HepG2 (cell line): ENCODE results near the gene ZFR. TPM values are rescaled to one million over a fixed set of nuclear protein-coding genes. Genes with fewer than 3 reads are reported as not detected.

Experiments
- CEBPB ChIP-seq: IDR thresholded peaks from 2 replicates; pipeline ENCODE4 v1.6.1; 2011; ENCODE audit warnings: low read depth, low read length, improper control_type of control experiment, borderline replicate concordance
- CENPX ChIP-seq: sonication (generic); formaldehyde crosslinking; IDR thresholded peaks from 2 replicates; pipeline ENCODE4 v1.9.0; 2021; ENCODE audit warnings: mild to moderate bottlenecking, missing genetic modification reagents, moderate library complexity
- DNMT3B ChIP-seq: conservative IDR thresholded peaks from 2 replicates; pipeline ENCODE4 v1.6.1; 2016; ENCODE audit warnings: missing biosample characterization, control low read depth
- GATA4 ChIP-seq: sonication (generic); IDR thresholded peaks from 2 replicates; pipeline ENCODE4 v1.6.1; 2016; ENCODE audit warnings: antibody characterized with exemption, low read depth, borderline replicate concordance
- HDAC1 ChIP-seq: sonication (generic); formaldehyde crosslinking; IDR thresholded peaks from 2 replicates; pipeline ENCODE4 v1.5.1; 2020; ENCODE audit warnings: mild to moderate bottlenecking, missing genetic modification reagents
- HNRNPH1 ChIP-seq: fragments of 200-400 bp; formaldehyde crosslinking; optimal IDR thresholded peaks from 2 replicates; pipeline ENCODE3; 2017; ENCODE audit warnings: mild to moderate bottlenecking, low read depth, low read length
- HNRNPUL1 ChIP-seq: fragments of 200-400 bp; formaldehyde crosslinking; IDR thresholded peaks from 2 replicates; pipeline ENCODE4 v1.6.1; 2017; ENCODE audit warnings: low read depth, mild to moderate bottlenecking, low read length, moderate library complexity
- KLF13 ChIP-seq: sonication (generic); formaldehyde crosslinking; IDR thresholded peaks from 2 replicates; pipeline ENCODE4 v1.4.0; 2020; ENCODE audit warnings: mild to moderate bottlenecking, missing genetic modification reagents
- SMARCC2 ChIP-seq: fragments of 450-650 bp; IDR thresholded peaks from 2 replicates; pipeline ENCODE4 v1.6.1; 2017; ENCODE audit warnings: antibody characterized with exemption, mild to moderate bottlenecking
- YY1 ChIP-seq: IDR thresholded peaks from 2 replicates; pipeline ENCODE4 v1.6.1; 2011; ENCODE audit warnings: low read length, low read depth, moderate library complexity, mild to moderate bottlenecking; ENCODE audit not compliant: insufficient read depth, insufficient replicate concordance
- ZEB1 ChIP-seq: IDR thresholded peaks from 2 replicates; pipeline ENCODE4 v1.6.1; 2012; ENCODE audit warnings: mild to moderate bottlenecking, low read depth, inconsistent platforms; ENCODE audit not compliant: insufficient replicate concordance
- ZNF260 ChIP-seq: sonication (generic); formaldehyde crosslinking; IDR thresholded peaks from 2 replicates; pipeline ENCODE4 v1.4.0; 2020; ENCODE audit warnings: missing genetic modification reagents, low read depth, mild to moderate bottlenecking, borderline replicate concordance
- ZNF496 ChIP-seq: sonication (generic); formaldehyde crosslinking; IDR thresholded peaks from 2 replicates; pipeline ENCODE4 v1.8.1; 2023; ENCODE audit warnings: mild to moderate bottlenecking, moderate library complexity, missing genetic modification reagents; ENCODE audit not compliant: insufficient replicate concordance
- ZNF543 ChIP-seq: sonication (generic); formaldehyde crosslinking; IDR thresholded peaks from 2 replicates; pipeline ENCODE4 v1.4.0; 2020; ENCODE audit warnings: mild to moderate bottlenecking, missing genetic modification reagents
- ZNF670 ChIP-seq: sonication (generic); formaldehyde crosslinking; IDR thresholded peaks from 2 replicates; pipeline ENCODE4 v1.8.0; 2022; ENCODE audit warnings: mild to moderate bottlenecking, missing genetic modification reagents, borderline replicate concordance
- ZSCAN20 ChIP-seq: sonication (generic); formaldehyde crosslinking; IDR thresholded peaks from 2 replicates; pipeline ENCODE4 v1.4.0; 2020; ENCODE audit warnings: missing genetic modification reagents, mild to moderate bottlenecking, borderline replicate concordance
- ZSCAN31 ChIP-seq: sonication (generic); formaldehyde crosslinking; IDR thresholded peaks from 2 replicates; pipeline ENCODE4 v1.5.0; 2020; ENCODE audit warnings: low read depth, mild to moderate bottlenecking, missing genetic modification reagents
- ZSCAN9 ChIP-seq: IDR thresholded peaks from 2 replicates; pipeline ENCODE4 v1.6.1; 2016; ENCODE audit warnings: borderline replicate concordance
- polyA plus RNA-seq, 8 experiments: library from polyadenylated mRNA; depleted of rRNA in 3 of 8; stranded (reverse) in 7 of 8; unstranded in 1 of 8; fragments of >200 nt; fragmentation: Illumina TruSeq in 4 of 8; extraction: Trizol in 4 of 8; gene quantifications; 2 replicates each; pipeline versions ENCODE4 v1.2.1 to v1.2.3, GENCODE V29; 2011 to 2016; ENCODE audit warnings: low read depth in 4 of 8, missing spikeins in 1 of 8, mixed read lengths in 1 of 8; ENCODE audit not compliant: insufficient read depth in 1 of 8
- total RNA-seq, 5 experiments: library from RNA; depleted of rRNA; stranded (reverse); fragments of >200 nt; fragmentation: Illumina TruSeq; extraction: Trizol; gene quantifications; 2 replicates each; pipeline ENCODE4 v1.2.3, GENCODE V29; 2016; ENCODE audit warnings: low read depth in 1 of 5
- TF ChIP-seq, protein P1 (sequence below): sonication (generic); formaldehyde crosslinking; IDR thresholded peaks from 2 replicates; pipeline ENCODE4 v1.4.0; 2020; ENCODE audit warnings: missing genetic modification reagents
- TF ChIP-seq, protein P2 (sequence below): sonication (generic); formaldehyde crosslinking; IDR thresholded peaks from 2 replicates; pipeline ENCODE4 v1.4.0; 2020; ENCODE audit warnings: missing genetic modification reagents, mild to moderate bottlenecking, borderline replicate concordance
- TF ChIP-seq, protein P3 (sequence below): sonication (generic); formaldehyde crosslinking; IDR thresholded peaks from 2 replicates; pipeline ENCODE4 v1.9.0; 2021; ENCODE audit warnings: missing genetic modification reagents, borderline replicate concordance
- TF ChIP-seq, protein P4 (sequence below): sonication (generic); formaldehyde crosslinking; IDR thresholded peaks from 2 replicates; pipeline ENCODE4 v1.4.0; 2020; ENCODE audit warnings: low read depth, mild to moderate bottlenecking, missing genetic modification reagents

ZFR gene
- total and polyA plus RNA-seq, 2 of the 13 experiments (the other 11 are each of a cell fraction or from before 2014, with no cell fraction given): 89.0 to 92.8 TPM

DNA sequence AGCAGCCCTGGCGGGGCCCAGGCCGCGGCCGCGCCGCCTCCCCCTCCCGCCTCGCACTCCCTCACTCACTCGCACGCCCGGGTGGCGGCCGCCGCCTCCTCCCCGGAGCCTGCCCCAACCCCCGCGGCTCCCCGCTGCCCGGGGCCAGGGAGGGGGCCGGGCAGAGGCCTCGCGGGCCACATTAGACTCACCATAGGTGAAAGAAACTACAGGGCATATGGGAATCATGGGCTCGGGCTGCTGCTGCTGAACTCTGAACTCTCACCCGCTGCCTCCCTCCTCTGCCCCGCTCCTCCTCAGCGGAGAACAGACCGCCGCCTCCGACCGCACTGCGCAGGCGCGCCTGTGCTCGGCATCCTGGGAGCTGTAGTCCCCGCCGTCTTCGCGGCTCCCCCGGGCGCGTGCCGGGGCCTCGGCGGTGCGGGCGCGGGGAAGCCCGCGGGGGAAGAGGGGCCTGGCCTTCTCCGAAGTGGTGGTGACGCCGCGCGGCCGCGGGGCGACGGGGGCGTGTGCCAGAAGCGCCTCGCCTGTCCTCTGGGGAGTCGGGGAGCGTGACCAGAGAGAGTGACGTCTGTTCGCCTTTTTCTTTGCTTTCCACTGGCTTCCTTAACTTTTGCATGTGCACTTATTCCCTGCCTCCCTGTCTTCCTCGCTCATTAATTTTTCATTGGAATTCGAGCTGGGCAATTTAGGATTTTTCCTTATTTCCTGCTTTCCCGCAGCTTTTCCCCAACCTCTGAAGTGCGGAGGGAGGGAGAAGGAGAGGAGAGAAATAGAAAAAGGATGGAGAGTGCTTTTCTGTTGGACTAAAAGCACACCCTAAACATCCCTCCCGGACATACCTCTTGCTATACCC is at the start of gene ZFR (continued):
- TF ChIP-seq ZNF670 (CRISPR knock-in tag) (peak; percentile 71; the same call in 1 of the 2 replicates), YY1 (peak; percentile 58), CEBPB (no peak), ZNF543 (CRISPR knock-in tag) (0 out of 2 replicates have a peak, but pooled peaks have one; percentile 63), HDAC1 (CRISPR knock-in tag) (peak; percentile 62), HNRNPH1 (no peak), ZNF496 (no peak), HNRNPUL1 (no peak), ZSCAN9 (CRISPR knock-in tag) (peak; percentile 47; the same call in 1 of the 2 replicates), GATA4 (no peak), ZEB1 (no peak), ZNF260 (no peak), SMARCC2 (no peak), ZSCAN20 (no peak), ZSCAN31 (CRISPR knock-in tag) (no peak), DNMT3B (CRISPR knock-in tag) (no peak; the same call in 1 of the 2 replicates), KLF13 (CRISPR knock-in tag) (no peak), CENPX (CRISPR knock-in tag) (no peak)
- TF ChIP-seq, protein P1, sequence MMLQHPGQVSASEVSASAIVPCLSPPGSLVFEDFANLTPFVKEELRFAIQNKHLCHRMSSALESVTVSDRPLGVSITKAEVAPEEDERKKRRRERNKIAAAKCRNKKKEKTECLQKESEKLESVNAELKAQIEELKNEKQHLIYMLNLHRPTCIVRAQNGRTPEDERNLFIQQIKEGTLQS (CRISPR knock-in tag): 0 out of 2 replicates have a peak, but pooled peaks have one; percentile 11
- TF ChIP-seq, protein P2, sequence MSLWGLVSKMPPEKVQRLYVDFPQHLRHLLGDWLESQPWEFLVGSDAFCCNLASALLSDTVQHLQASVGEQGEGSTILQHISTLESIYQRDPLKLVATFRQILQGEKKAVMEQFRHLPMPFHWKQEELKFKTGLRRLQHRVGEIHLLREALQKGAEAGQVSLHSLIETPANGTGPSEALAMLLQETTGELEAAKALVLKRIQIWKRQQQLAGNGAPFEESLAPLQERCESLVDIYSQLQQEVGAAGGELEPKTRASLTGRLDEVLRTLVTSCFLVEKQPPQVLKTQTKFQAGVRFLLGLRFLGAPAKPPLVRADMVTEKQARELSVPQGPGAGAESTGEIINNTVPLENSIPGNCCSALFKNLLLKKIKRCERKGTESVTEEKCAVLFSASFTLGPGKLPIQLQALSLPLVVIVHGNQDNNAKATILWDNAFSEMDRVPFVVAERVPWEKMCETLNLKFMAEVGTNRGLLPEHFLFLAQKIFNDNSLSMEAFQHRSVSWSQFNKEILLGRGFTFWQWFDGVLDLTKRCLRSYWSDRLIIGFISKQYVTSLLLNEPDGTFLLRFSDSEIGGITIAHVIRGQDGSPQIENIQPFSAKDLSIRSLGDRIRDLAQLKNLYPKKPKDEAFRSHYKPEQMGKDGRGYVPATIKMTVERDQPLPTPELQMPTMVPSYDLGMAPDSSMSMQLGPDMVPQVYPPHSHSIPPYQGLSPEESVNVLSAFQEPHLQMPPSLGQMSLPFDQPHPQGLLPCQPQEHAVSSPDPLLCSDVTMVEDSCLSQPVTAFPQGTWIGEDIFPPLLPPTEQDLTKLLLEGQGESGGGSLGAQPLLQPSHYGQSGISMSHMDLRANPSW (CRISPR knock-in tag): 0 out of 2 replicates have a peak, but pooled peaks have one; percentile 58
- TF ChIP-seq, protein P3, sequence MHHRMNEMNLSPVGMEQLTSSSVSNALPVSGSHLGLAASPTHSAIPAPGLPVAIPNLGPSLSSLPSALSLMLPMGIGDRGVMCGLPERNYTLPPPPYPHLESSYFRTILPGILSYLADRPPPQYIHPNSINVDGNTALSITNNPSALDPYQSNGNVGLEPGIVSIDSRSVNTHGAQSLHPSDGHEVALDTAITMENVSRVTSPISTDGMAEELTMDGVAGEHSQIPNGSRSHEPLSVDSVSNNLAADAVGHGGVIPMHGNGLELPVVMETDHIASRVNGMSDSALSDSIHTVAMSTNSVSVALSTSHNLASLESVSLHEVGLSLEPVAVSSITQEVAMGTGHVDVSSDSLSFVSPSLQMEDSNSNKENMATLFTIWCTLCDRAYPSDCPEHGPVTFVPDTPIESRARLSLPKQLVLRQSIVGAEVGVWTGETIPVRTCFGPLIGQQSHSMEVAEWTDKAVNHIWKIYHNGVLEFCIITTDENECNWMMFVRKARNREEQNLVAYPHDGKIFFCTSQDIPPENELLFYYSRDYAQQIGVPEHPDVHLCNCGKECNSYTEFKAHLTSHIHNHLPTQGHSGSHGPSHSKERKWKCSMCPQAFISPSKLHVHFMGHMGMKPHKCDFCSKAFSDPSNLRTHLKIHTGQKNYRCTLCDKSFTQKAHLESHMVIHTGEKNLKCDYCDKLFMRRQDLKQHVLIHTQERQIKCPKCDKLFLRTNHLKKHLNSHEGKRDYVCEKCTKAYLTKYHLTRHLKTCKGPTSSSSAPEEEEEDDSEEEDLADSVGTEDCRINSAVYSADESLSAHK: no peak
- TF ChIP-seq, protein P4, sequence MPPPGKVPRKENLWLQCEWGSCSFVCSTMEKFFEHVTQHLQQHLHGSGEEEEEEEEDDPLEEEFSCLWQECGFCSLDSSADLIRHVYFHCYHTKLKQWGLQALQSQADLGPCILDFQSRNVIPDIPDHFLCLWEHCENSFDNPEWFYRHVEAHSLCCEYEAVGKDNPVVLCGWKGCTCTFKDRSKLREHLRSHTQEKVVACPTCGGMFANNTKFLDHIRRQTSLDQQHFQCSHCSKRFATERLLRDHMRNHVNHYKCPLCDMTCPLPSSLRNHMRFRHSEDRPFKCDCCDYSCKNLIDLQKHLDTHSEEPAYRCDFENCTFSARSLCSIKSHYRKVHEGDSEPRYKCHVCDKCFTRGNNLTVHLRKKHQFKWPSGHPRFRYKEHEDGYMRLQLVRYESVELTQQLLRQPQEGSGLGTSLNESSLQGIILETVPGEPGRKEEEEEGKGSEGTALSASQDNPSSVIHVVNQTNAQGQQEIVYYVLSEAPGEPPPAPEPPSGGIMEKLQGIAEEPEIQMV (CRISPR knock-in tag): no peak; the same call in 1 of the 2 replicates
